NCI-H1092 (cell line): ENCODE measurements around the gene FLT3.
"Not testable (repeated sequence)": the region's sequence is repeated elsewhere in the genome, so short reads cannot be mapped to it uniquely, and the experiment has no call there.

ENCODE experiments used
- DNase-seq: peaks from one replicate; lab custom pipeline; 2025; lab: John Stamatoyannopoulos, UW

The FLT3 gene

GRCh38 chr13:27972478-27972820, 127.9 kb downstream of the FLT3 start:
- no peak for DNase-seq

- DNase-seq = no peak
These were observed 128.4 kb downstream of the FLT3 start for GRCh38 chr13:27971776-27972477.

- DNase-seq = no peak
These were observed 129.1 kb downstream of the FLT3 start for GRCh38 chr13:27971236-27971645.

GRCh38 chr13:27970382-27971235, 129.8 kb downstream of the FLT3 start:
- no peak for DNase-seq

- DNase-seq = no peak
These were observed 130.5 kb downstream of the FLT3 start for GRCh38 chr13:27969866-27970229.

GRCh38 chr13:27969082-27969865, 131.1 kb downstream of the FLT3 start, which contains the start of gene CDX2:
Gene CDX2 (minus strand): TSS chr13:27969315. CDS start chr13:27969006, 309 bp downstream.
- DNase-seq = no peak

GRCh38 chr13:27968316-27969081, 131.9 kb downstream of the FLT3 start:
- DNase-seq = no peak

- DNase-seq = no peak
These were observed 132.6 kb downstream of the FLT3 start for GRCh38 chr13:27967736-27968315.

- no peak for DNase-seq
These were observed 133.1 kb downstream of the FLT3 start for GRCh38 chr13:27967203-27967735.

GRCh38 chr13:27966641-27967202, 133.7 kb downstream of the FLT3 start:
- no peak for DNase-seq

- no peak for DNase-seq
These were observed 134.4 kb downstream of the FLT3 start for GRCh38 chr13:27965740-27966640.

- DNase-seq = no peak
These were observed 135.0 kb downstream of the FLT3 start for GRCh38 chr13:27965343-27965739.

- no peak for DNase-seq
These were observed 135.5 kb downstream of the FLT3 start for GRCh38 chr13:27964741-27965323.

- not testable (repeated sequence) for DNase-seq
These were observed 136.2 kb downstream of the FLT3 start for GRCh38 chr13:27964206-27964605.

- no peak for DNase-seq
These were observed 136.9 kb downstream of the FLT3 start for GRCh38 chr13:27963491-27963890.

GRCh38 chr13:27962982-27963381, 137.4 kb downstream of the FLT3 start:
- DNase-seq = no peak

- no peak for DNase-seq
These were observed 138.1 kb downstream of the FLT3 start for GRCh38 chr13:27962128-27962841.

- no peak for DNase-seq
These were observed 138.9 kb downstream of the FLT3 start for GRCh38 chr13:27961227-27962085.
